HG02981 (cell line): ENCODE data around the gene FKBP4.

ENCODE experiments used
- ATAC-seq: cut with Tn5 transposase; IDR thresholded peaks from one replicate; pipeline ENCODE4 v1.9.1; 2021; ENCODE audit warnings: mild to moderate bottlenecking, moderate library complexity; ENCODE audit not compliant: unreplicated experiment

The FKBP4 gene

DNA sequence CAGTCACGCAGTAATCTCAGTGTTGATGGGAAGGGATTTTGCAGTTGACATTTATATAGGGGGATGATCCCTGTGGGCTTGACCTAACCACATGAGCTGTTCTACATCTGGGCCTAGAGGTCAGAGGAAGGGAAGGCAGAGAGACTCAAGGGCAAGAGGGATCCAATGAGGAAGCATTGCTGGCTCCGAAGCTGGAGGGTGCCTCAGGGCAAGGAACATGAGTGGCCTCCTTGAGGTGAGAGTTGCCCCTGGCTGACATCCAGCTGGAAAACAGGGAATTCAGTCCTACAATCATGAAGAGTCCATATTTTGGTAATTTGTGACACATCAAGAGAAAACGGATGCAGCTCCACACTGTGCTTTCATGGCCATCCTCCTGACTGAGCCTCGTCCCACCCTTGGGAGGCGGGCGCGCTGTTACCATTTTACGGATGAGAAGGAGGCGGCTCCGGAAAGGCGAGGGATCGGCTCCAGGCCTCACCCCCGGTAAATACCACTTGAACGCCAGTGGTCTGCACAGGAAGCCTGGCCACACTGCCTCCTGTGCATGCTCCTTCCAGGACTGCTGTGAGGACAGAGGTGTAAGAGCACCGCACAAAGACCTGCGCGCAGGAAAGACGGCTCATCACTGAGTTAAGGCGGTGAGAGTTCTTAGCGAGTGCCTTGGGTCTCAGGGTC is 18.5 kb upstream of the FKBP4 start:
- ATAC-seq = no peak

DNA sequence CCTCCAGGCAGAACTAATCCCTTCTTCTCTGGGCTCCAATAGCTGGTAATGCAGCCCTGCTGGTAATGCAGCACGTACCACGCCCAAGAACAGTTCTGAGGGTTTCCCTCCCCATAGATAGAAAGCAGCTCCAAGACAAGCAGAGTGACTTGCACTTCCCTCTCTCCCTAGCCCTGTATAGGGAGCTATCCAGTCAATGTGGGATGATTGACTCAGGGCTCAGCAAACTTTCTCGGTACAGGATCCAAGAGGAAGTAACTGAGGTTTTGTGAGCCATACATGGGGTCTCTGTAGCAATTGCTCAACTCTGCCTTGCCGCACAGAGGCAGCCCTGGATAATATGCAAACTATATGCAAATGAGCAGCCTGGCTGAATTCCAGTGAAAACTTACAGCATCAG is 15.5 kb upstream of the FKBP4 start:
- ATAC-seq = no peak

DNA sequence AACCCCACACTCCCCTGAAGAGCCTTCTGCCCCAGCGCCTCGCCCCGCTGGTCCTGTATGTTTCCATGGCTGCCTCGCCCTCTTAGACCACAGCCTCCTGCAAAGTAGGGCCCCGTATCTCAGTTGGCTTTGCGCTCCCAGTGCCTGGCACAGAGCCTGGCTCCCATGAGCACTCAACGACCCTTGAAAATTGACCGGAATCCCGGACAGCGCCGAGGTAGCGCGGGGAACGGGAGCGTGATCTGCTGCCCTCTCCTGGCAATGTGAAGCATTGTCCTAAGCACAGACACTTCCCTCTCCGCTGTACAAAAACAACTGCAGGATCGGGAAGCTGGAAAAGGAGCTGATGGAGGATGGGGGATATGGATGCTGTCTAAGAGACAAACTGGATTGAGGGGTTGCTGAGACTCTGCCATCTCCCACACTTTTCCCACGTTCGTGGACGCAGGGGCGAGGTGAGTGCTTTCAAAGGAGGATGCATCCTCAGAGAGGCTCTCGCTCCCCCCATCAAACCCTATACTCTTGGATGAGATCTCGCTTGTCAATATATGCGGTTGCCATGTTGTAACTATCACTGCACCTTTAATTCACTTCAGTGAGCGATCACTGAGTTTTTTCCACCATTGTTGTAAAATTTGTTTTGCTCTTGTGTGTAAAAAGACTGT is 10.7 kb upstream of the FKBP4 start:
- no peak for ATAC-seq

DNA sequence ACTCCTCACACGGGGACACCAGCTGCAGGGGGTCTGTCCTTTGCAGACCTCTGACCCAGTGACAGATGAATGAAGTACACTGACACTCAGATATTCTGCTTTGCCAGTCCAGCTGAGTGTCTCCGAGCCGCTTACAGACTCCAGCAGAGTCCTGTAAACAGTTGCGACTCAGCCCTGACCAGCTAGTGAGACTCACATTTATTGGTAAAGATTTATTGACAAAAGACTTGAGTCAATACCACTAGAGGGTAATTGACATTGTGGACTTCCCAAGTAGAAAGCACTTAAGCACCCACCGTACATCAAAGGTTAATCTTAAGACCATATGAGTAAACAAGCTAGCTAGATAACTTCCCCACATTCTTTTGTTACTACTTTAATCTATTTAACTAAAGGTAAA is 9.8 kb upstream of the FKBP4 start:
- ATAC-seq = no peak

DNA sequence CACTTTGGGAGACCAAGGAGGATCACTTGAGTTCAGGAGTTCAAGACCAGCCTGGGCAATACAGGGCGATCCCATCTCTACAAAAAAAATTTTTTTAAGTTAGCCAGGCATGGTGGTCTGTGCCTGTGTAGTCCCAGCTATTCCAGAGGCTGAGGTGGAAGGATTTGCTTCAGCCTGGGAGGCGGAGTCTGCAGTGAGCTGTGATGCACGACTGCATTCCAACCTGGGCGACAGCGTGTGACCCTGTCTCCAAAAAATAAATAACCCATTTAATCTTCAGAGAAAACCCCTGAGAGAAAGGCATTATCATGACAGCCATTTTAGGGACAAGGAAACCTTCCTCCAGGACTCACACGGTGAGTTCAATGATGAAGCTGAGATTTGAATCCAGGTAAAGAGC is 3.7 kb upstream of the FKBP4 start:
- ATAC-seq = no peak

DNA sequence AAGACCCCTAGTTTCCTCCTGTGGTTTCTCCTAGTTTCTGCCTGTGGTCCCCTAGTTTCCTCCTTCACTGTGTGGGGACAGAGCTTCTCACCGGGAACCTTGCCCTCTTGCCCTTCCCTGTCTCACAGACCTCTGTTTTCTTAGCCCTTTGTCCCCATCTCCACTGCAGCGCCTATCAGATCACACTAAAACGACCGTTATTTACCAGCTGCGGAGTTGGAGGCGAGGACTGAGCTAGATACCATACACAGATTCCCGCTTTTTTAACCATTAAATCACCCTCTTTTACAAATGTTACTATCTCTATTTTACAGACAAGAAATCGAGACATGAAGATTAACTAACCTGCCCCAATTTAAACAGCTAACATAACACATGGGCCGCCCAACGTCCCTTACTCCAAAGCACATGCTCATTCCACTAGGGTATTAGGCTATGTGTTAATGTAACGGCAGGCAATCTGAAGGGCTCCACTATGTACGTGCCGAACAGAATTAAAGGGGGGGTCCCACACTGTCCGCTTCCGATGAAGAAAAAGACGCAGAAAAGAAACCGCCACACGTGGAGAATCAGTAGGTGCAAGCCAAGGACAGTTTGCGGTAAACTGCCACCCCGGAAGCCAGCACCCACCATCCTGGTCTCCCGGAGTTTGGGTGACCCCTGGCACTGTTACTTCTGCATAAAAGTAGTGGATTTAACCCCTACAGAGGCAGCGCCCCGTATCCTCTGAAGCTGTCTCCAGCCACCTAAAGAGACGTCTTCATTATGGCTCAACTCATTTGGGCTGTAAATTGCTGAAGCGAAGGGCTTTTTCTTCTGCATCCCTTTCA is 1.9 kb upstream of the FKBP4 start:
- ATAC-seq = no peak

DNA sequence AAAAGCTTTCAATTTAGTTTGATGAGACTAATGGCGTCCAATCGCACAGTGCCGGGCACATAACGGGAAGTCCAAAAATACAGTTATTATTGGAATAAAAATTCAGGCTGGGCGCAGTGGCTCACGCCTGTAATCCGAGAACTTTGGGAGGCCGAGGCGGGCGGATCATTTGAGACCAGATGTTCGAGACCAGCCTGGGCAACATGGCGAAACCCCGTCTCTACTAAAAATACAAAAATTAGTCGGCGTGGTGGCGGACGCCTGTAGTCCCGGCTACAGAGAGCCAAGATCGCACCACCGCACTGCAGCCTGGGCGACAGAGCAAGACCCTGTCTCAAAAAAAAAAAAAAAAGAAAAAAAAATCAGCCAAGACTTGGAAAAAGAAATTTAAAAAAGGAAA is 1.2 kb upstream of the FKBP4 start:
- ATAC-seq = no peak

DNA sequence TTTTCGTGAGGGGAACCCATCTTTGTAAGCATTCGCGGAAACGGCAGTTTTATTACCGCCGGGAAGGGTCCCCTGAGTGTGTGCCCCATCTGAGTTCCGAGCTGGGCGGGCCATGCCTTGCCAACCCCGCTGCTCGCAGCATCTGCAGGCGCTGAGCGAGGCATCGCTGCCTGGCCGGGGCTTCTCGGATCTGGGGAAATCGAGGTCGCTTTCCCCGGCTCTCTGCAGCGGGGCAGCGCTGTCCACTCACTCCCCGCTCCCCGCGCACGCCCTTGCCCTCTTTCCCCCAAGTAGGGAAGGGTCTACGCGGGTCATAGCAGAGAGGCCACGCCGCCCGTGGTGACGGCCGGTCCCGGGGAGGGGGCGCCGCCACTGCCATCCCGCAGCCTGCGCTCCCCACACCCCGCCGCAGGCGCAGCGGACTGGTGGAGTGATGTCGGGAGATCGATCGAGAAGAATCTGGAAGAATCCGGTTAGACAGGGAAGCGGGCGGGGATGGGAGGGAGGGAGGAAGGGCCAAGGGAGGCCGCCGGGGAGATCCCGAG is 507 bp upstream of the FKBP4 start:
- ATAC-seq = no peak

DNA sequence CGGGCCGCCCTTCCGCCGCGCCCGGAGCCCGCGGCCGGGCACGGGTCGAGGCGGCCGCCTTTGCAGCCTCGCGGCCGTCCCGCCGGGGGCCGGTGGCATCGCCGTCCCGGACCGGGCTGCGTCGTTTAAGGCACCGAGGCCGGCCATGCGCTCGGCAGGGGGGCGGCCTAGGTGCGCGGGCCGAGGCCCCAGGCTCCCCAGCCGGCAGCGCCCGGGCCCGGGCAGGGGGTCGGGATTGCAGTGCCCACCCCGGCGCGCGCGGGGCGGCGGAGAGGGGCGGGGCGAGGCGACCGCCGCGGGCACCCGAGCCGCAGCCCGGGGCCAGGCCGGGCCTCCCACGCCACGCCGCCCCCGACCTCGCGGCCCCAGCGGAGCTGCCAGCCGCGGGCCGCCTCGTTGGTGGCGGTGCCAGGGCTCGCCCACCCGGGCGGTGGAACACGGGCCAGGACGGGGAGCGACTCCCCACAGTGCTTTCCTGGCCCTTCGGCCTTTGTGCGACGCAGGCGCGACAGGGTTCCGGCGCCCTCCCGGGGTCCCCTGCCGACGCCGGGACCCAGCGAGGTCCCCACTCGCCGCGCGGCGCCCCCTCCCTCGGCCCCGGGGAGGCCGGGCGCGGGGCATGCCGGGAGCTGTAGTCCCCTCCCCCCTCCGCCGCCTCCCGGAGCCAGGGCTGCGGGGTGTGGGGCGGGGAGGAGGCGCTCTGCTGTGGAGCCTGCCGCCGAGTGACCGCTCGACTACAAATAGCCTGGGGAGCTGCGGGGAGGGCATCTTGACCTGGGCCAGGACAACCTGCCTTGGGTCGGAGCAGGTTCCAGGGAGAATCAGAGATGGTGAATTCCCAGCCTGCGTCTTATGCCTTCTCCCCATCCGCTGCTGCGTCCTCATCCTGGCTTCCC is 769 bp downstream of the FKBP4 start:
- peak; percentile 56 for ATAC-seq

DNA sequence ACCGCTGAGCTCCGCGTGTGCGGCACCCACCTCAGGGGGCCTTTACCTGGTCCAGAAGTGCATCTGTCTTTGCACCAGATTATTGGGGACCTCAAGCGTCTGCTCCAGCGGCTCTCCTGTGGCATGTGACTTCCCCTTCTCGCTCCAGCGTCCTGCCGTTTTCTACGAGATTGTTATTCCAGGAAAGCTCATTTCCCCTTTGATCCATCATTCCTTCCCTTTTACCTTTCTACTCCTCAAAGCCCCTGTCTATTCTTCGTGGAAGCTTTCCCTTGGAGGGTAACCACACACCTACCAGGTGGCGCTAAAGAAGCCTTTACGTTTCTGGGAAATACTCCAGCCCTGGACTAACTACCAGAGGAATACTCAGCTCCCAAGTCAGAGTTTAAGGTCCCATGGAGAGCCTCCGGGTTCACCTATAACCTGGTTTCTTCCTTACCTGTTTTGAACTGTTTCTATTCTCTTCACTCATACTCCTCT is 1.5 kb downstream of the FKBP4 start:
- no peak for ATAC-seq

DNA sequence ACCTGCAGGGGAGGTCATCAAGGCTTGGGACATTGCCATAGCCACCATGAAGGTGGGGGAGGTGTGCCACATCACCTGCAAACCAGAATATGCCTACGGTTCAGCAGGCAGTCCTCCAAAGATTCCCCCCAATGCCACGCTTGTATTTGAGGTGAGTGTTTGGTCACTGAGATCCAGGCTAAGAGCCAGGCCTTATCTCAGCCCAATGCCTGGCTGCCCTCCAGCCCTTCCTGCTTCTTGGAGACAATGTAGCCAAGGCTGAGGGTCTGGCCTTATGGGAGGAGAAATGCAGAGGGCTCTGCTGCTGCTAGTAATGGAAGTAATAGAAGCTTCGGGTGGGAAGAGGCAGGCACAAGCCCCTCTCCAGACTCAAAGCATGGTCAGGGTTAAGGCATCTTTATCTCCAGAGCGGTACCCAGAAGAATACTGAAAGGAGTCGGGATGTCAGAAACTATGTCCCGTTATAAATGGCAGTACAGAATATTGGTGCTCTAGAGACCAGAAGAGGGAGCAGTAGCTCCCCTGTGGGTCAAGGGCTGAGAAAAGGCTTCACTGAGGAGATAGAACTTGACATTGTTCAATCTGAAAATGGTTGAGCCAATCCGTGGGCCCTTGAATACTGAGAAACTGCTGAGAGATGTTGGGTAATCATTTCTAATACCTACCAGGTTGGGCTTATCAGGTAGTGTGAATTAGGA is 3.1 kb downstream of the FKBP4 start:
- ATAC-seq = no peak

DNA sequence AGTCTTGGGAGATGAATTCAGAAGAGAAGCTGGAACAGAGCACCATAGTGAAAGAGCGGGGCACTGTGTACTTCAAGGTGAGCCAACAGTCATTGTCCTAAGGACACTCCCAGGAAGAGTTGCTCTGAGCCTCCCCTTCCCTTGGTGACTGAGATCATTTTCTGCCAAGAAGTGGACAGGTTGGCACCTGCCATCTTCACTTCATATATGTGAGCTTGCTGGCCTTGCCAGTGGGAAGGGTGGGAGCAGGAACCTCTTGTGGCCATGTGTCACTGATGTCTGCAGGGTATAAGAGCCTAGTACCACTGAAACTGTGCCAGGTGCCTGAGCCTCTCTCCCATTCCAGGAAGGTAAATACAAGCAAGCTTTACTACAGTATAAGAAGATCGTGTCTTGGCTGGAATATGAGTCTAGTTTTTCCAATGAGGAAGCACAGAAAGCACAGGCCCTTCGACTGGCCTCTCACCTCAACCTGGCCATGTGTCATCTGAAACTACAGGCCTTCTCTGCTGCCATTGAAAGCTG is 5.3 kb downstream of the FKBP4 start:
- no peak for ATAC-seq

DNA sequence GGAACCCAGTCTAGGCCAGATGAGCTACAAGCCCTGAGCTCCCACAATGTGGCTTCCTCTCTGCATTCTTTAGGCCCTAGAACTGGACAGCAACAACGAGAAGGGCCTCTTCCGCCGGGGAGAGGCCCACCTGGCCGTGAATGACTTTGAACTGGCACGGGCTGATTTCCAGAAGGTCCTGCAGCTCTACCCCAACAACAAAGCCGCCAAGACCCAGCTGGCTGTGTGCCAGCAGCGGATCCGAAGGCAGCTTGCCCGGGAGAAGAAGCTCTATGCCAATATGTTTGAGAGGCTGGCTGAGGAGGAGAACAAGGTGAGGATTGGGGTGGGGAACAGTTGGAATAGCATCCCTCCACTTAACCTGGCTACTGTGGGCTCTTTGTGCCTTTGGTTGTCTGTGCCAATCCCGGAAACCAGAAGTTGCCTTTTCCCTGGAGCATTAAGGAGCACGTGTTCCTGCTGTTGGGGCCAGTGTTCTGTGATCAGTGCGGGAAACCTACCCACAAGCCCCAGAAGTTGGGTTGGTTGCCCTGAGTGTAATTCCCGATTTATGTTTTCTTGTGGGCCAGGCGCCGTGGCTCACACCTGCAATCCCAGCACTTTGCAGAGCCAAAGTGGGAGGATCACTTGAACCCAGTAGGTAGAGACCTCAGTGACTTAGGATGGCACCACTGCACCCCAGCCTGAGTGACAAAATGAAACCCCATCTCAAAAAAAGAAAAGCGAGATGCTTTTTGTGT is 6.4 kb downstream of the FKBP4 start:
- ATAC-seq = no peak

DNA sequence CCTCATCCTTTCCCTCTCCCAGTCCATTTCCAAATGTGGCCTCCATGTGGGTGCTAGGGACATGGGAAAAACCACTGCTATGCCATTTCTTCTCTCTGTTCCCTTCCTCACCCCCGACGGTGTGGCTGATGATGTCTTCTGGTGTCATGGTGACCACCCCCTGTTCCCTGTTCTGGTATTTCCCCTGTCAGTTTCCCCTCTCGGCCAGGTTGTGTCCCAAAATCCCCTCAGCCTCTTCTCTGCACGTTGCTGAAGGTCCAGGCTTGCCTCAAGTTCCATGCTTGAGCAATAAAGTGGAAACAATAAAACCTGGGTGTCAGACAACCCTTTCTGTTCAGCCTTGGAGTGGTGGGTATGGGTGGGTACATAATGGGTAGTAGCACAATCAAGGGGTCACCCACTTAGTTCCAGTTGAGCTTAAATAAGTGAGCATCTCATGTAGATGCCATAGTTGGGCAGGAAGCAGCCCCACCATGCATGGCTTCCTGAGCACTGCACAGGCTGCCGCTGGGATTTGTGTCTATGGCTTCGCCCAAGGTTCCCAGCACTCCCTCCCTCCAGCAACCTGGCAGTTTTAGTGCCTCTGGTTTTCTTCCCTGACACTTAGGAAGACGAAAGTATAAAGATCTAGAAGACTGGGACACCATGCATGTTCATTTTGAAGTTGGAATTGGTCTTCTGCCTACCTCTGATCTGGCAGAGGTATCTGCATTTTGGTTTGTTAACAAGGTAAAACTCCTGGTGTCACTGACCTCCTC is 9.0 kb downstream of the FKBP4 start:
- no peak for ATAC-seq

DNA sequence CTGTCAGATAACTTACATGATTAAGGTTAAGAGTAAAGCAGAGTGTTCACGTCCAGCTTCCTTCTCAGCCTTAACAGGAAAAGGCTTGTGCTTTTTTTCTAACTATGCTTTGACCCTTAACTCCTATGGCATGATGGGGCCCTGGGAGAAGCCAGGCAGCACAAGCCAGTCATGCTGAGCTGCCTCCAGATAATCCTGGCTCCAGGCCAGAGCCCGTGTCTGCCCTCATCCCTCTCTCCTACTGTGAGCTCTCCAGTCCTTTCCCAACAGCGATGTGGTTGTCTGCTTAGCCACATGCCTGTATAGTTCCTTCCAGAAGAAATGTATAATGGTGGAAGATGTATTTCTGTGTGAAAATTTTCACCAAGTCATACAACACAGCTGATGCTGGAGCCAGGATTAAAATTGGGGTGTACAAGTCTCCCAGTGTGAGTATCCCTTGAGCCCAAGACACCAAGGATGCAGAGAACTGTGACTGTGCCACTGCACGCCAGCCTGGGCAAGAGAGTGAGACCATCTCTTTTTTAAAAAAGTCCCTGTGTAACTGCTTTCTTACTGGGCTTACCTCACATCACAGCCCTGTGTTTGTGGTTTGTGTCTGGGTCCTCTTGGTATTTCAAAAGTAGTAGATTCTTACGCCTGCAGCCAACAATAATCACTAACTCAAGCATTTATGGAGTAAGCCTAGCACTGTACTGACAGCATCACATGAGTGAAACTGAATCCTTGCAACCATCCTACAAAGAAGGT is 9.8 kb downstream of the FKBP4 start:
- no peak for ATAC-seq

DNA sequence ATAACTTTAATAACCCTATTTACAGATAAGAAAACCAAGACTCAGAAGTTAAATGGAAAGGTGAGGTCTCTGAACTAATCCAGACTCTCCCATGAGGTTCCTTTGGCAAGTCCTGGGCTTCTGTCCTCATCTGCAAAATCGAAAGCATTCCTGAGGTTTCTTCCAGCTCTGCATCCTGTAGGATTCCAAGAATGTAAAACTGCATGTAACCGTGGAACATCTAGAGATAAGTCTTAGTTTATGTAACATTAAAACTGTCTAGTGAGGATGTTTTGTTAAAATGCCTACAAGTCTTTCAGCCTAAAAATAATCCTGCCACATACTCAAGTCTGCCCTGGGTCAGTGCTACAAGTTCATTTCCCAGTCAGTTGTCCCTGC is 10.4 kb downstream of the FKBP4 start:
- no peak for ATAC-seq

DNA sequence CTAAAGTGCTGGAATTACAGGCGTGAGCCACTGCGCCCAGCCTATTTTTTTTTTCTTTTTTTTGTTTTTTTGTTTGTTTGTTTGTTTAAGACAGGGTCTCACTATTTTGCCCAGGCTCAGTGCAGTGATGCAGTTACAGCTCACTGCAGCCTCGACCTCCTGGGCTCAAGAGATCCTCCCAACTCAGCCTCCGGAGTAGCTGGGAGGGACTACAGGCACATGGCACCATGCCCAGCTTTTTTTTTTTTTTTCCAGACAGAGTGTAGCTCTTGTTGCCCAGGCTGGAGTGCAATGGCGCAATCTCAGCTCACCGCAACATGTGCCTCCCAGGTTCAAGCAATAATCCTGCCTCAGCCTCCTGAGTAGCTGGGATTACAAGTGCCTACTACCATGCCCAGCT is 11.9 kb downstream of the FKBP4 start:
- no peak for ATAC-seq

DNA sequence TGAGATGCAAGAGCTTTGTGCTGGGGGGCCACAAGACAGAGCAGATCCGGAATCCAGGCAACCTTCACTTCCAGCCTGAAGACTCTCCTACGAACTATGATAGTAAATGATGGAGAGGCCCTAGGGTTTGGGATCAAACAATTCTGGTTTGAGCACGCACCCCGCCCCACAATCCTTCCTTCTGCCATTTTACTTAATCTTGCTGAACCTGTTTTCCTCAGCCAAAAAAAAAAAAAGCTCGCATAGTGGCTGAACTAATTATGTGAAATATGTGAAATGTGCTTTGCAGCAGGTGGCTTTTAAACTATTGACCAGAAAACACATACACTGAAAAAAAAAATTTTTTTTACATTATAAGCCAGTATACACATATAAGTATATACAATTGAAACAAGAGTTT is 17.0 kb downstream of the FKBP4 start:
- ATAC-seq = no peak
